ENCODE results near the gene CST4.
"Not testable (repeated sequence)": the region's sequence is repeated elsewhere in the genome, so short reads cannot be mapped to it uniquely, and the experiment has no call there.

Gene CST4, protein sequence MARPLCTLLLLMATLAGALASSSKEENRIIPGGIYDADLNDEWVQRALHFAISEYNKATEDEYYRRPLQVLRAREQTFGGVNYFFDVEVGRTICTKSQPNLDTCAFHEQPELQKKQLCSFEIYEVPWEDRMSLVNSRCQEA

DNA sequence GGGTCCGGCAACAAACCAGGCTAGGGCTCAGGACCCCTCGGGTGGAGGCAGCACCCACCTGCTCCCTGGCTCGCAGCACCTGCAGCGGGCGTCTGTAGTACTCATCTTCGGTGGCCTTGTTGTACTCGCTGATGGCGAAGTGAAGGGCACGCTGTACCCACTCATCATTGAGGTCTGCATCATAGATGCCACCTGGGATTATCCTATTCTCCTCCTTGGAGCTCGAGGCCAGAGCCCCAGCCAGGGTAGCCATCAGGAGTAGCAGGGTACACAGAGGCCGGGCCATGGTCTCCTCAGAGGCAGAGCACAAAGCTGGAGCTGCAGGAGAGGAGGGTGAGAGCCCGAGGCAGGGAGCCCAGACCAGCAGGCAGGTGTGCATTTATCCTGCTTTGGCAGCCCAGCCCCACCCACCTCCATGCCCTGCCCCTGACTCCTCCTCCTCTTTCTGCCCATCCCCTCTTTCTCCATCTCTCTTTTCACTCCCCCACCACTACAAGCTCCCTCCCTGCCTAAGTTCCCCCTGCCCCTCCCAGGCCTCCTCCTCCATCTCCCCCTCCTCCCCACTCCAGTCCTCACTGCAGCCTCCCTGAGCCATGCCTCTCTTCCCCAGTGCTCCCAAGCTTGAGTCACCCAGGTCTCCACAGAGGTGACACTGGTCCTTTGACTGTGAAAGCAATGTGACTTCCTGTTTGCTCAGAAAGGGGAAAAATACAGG, at the start of gene CST4:
Gene CST4 (minus strand): TSS at position 355 of the 715 bp plus-strand sequence. CDS start 69 bp downstream, at position 286.
- H3K9ac ChIP-seq; H3K27me3 ChIP-seq; H3K9me3 ChIP-seq (replicated peaks in 1 of 11); H3K36me3 ChIP-seq; H3K27ac ChIP-seq; H4K20me1 ChIP-seq; H3K4me3 ChIP-seq: not testable (repeated sequence)
- peaks cover 11 to 23% (median 14%) of the 10 kb centered on the region in 10 experiments; a peak in 19 of 20 replicates for H3K4me1 ChIP-seq
- peak within 1 kb of the TSS in 8 of 11 experiments; percentile 18 to 48 (median 25); a peak in 11 of 22 replicates for H3K4me2 ChIP-seq

DNA sequence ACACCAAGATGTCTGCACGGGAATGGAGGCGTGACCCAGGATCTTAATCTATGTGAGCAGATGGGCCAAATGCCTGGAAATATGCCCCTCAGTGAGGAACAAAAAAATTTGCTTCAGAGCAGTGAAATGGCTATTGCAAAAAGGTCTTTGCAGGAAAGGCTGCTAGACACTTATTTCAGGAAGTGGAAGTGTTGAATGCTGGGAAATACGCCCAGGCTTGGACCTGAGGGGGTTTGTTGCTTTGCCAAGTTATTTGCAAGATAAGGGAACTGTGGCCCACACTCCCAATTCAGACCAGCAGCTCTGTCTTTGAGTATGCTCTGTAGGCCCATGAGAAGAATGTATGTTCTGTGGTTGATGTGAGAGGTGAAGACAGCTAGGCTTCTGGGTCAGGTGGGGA, 46.6 kb upstream of the CST4 start:
- H3K36me3 ChIP-seq; H3K4me2 ChIP-seq; H4K20me1 ChIP-seq; H3K9ac ChIP-seq; H3K27me3 ChIP-seq; H3K9me3 ChIP-seq (replicated peaks in 1 of 11); H3K4me3 ChIP-seq; H3K27ac ChIP-seq; H3K4me1 ChIP-seq: not testable (repeated sequence)

DNA sequence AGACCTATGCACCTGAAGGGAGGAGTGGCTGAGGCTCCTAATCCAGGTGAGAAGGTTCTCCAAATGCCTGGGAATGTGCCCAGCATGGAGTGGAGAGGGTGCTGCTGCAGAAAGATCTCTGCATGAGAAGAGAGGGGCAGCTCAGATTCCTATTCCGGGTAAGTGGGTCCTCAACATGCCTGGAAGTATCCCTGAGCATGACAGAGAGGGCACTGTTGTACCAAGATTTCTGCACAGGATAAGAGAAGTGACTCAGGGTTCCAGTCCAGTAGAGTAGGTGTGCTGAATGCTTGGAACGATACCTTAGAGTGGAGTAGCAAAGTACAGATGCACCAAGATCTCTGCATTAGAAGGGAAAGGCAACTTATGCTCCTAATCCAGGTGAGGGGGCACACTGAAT, 46.1 kb upstream of the CST4 start:
- not testable (repeated sequence) for H3K9me3 ChIP-seq (replicated peaks in 1 of 11); H3K4me2 ChIP-seq; H3K4me1 ChIP-seq; H4K20me1 ChIP-seq; H3K36me3 ChIP-seq; H3K27me3 ChIP-seq; H3K27ac ChIP-seq; H3K9ac ChIP-seq; H3K4me3 ChIP-seq

DNA sequence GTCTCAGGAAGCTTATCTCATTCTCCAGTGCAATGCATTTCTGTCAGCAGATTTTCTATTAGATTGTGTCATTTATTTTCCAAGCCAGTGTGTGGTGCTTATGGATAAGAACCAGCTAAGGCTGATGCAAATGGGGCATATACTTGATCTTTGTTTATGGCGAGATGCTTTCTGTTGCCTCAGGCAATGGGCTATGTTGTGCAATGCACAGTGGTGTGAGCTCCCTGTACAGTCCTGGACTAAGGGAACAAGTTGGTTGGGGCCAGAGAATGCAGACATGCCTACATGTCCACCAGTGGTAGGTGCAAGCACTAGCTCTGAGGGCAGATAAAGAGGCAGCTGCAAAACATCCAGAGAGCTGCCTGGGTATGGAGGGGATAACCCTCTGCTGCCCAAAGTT, 45.6 kb upstream of the CST4 start:
- H3K36me3 ChIP-seq; H3K4me1 ChIP-seq; H4K20me1 ChIP-seq; H3K9ac ChIP-seq; H3K27me3 ChIP-seq; H3K4me2 ChIP-seq; H3K9me3 ChIP-seq (replicated peaks in 1 of 11); H3K4me3 ChIP-seq; H3K27ac ChIP-seq: not testable (repeated sequence)

DNA sequence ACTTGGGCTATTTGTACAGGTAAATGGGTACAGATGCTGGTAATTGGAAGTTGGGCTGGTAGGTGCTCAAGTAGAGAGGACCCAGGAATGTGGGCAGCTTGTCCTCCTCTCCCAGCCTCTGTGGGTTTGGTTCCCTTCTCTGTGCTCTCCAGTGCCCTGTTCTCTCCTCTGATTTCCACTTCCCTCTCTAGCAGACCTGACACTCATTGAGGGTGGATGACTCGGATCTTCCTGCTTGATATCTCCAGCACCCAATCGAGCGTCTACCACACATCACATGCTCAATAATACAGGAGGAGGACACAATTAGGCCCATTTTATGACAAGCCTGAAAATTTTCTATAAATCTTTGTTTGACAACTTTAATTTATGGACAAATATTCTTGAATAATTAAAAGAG, 38.2 kb upstream of the CST4 start:
- Histone ChIP-seq H3K27me3 (no peaks in the 10 kb centered on the region), H3K9me3 (replicated peaks in 1 of 11) (no peaks in the 10 kb centered on the region), H3K9ac (no peak overlapping the region), H3K4me3 (no peak overlapping the region), H3K27ac (no peak overlapping the region), H3K36me3 (no peaks in the 10 kb centered on the region), H3K4me2 (no peak overlapping the region), H4K20me1 (no peaks in the 10 kb centered on the region), H3K4me1 (peaks cover 0 to 15% (median 12%) of the 10 kb centered on the region in 10 experiments; a peak in 15 of 20 replicates)
- TF ChIP-seq Cebpa-rat (IDR thresholded peaks at IDR 0.05): no peak

DNA sequence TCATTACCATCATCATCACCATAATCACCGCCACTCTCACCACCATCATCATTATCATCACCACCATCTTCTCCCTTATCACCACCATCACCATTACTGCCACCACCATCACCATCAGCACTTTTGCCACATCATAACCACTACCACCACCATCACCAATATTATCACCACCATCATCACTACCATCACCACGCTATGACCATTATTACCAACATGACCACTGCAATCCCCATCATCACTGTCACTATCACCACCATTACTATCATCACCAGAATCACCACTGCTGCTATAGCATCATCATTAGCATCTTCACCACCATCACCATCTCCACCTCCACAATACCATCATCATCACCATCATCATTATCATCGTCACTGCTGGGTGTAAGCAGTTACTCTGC, 36.3 kb upstream of the CST4 start:
- Histone ChIP-seq H3K27ac (no peak overlapping the region), H4K20me1 (no peaks in the 10 kb centered on the region), H3K4me2 (no peak overlapping the region), H3K9ac (no peak overlapping the region), H3K27me3 (no peaks in the 10 kb centered on the region), H3K9me3 (replicated peaks in 1 of 11) (no peaks in the 10 kb centered on the region), H3K4me1 (peaks cover 0 to 25% (median 20%) of the 10 kb centered on the region in 10 experiments; a peak in 15 of 20 replicates), H3K4me3 (no peak overlapping the region), H3K36me3 (no peaks in the 10 kb centered on the region)
- no peak for TF ChIP-seq Cebpa-rat (IDR thresholded peaks at IDR 0.05)

DNA sequence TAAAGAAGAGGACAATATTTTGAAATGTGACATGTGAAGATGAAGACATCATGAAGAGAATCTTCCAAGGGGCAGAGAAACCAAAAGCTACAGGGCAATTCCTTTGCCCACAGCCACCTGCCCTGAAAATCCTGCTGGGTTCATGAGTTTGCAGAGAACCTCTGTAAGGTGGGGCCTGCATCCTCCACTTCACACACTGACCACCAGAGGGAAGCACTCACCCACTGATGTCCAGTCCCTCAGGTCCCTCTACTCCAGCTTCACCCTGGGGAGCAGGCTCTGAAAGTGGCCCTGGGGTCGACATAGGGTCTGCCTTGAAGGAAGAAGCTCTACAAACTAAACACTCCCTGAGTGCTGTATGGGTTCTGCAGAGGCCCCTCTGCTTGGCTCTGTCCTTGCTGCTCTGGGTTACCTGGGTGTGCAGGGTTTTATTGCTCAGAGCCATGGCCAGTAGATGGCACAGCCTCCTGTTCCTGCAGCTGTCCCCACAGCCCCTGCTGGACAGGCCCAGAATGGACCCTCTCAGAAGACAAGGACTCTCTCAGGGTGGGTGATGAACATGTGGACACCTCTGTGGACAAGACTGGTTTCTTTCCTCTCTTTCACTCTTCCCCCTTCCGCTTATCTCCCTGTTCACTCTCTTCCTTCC, 34.9 kb upstream of the CST4 start:
- peak overlapping the region in 1 of 11 experiments; percentile 70; a peak in 2 of 22 replicates for H3K4me2 ChIP-seq
- H4K20me1 ChIP-seq; H3K36me3 ChIP-seq; H3K27ac ChIP-seq; H3K9ac ChIP-seq; H3K4me3 ChIP-seq; H3K27me3 ChIP-seq; H3K9me3 ChIP-seq (replicated peaks in 1 of 11): not testable (repeated sequence)
- peaks cover 0 to 25% (median 20%) of the 10 kb centered on the region in 10 experiments; a peak in 15 of 20 replicates for H3K4me1 ChIP-seq

DNA sequence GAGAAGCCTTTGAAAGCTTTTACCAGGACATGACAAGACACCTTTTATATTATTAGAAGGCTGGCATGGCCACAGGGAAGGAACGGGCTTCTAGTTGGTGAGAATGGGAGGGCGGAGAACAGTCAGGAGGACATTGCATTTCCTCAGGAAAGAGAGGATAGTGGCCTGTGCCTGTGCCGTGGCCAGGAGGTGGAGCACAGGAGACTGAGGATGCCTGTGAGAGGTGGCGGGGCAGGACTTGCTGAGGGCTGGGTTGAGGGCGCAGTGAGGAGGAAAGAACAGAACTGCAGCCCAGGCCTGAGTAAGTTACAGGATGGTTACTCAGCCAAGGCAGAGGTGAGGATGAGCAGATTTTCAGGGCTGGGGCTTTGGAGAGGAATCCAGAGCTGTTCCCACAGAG, 34.0 kb upstream of the CST4 start:
- H3K4me2 ChIP-seq: peak overlapping the region in 7 of 11 experiments; percentile 17 to 75 (median 70); a peak in 12 of 22 replicates
- H3K36me3 ChIP-seq; H3K9me3 ChIP-seq (replicated peaks in 1 of 11); H4K20me1 ChIP-seq; H3K4me3 ChIP-seq; H3K27me3 ChIP-seq; H3K27ac ChIP-seq; H3K9ac ChIP-seq: not testable (repeated sequence)
- H3K4me1 ChIP-seq: peaks cover 0 to 30% (median 23%) of the 10 kb centered on the region in 10 experiments; a peak in 15 of 20 replicates

DNA sequence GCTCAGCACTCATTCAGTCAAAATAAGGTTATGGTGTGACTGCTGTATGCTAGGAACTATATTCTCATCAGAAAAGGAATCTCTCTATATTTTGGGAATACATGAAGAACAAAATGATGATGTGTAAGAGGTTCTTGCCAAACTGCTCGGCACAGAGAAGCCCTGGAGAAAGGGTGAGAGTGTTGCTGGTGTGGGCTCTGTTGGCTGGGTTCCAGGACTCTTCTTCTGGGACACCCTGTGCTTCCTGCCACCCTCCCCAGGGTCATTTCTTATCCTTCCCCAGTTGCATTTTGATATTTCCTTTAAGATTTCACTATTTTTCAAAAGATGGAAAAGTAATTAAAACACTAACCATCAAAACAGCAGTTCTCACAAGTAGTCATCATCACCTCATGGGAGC, 33.1 kb upstream of the CST4 start:
- no peak overlapping the region for H3K9ac ChIP-seq
- H3K4me1 ChIP-seq: peaks cover 0 to 36% (median 29%) of the 10 kb centered on the region in 10 experiments; a peak in 16 of 20 replicates
- H3K4me2 ChIP-seq: peak overlapping the region in 8 of 11 experiments; percentile 58 to 75 (median 69); a peak in 16 of 22 replicates
- no peaks in the 10 kb centered on the region for H3K36me3 ChIP-seq
- no peak overlapping the region for H3K4me3 ChIP-seq
- H3K27me3 ChIP-seq: no peaks in the 10 kb centered on the region
- H4K20me1 ChIP-seq: no peaks in the 10 kb centered on the region
- H3K27ac ChIP-seq: no peak overlapping the region
- H3K9me3 ChIP-seq (replicated peaks in 1 of 11): peaks cover 0 to 5% (median 3%) of the 10 kb centered on the region in 11 experiments; a peak in 11 of 22 replicates
- no peak for TF ChIP-seq Cebpa-rat (IDR thresholded peaks at IDR 0.05)

DNA sequence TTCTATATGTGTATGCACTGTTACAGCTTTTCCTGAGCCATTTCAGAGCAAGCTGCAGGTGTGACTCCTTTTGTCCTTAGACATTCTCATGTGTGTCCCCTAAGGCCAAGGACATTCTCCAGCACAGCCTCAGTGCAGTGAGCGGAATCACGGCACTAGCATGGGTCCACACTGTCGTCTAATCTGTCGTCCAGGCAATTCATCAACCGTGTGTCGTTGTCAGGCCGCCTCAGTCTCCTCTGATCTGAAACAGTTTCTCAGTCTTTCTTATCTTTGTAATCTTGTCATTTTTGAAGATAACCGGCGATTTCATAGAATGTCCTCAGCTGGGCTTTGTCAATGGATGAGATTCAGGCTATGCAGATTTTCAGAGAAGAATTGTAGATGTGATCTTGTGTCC, 30.5 kb upstream of the CST4 start:
- H3K27ac ChIP-seq, H4K20me1 ChIP-seq, H3K36me3 ChIP-seq, H3K27me3 ChIP-seq, H3K9ac ChIP-seq, H3K4me3 ChIP-seq, H3K4me2 ChIP-seq: not testable (repeated sequence)
- Histone ChIP-seq H3K4me1 (peaks cover 0 to 37% (median 29%) of the 10 kb centered on the region in 10 experiments; a peak in 16 of 20 replicates), H3K9me3 (replicated peaks in 1 of 11) (peaks cover 0 to 14% (median 9%) of the 10 kb centered on the region in 11 experiments; a peak in 13 of 22 replicates)

DNA sequence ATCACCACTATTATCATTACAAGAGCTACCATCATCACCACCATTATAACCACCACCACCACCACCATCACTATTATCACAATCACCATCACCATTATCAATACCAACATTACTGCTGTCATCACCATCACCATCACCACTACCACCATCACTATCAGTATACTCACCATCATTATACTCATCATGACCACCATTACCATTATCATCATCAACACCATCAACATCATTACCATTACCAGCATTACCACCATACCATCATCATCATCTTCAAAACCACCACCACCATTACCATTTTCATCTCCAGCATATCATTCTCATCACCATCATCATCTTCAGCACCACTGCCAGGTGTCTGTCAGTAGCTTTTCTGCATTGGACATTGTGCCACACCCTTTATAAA, 22.9 kb upstream of the CST4 start:
- H3K4me1 ChIP-seq; H3K27me3 ChIP-seq; H3K27ac ChIP-seq; H3K9ac ChIP-seq; H3K9me3 ChIP-seq (replicated peaks in 1 of 11); H3K4me3 ChIP-seq; H3K4me2 ChIP-seq; H3K36me3 ChIP-seq; H4K20me1 ChIP-seq: not testable (repeated sequence)
